Lower leg skin (tissue), 4 donors: ENCODE measurements around the gene TOMM70. TPM values are rescaled to one million over a fixed set of nuclear protein-coding genes. Genes with fewer than 3 reads are reported as not detected.

Experiments used
- DNase-seq, 2 donors: peaks; one replicate each; pipeline ENCODE4 v3.0.0-alpha.2; 2019; ENCODE audit warnings: low spot score in 2 of 2
- H3K4me3 ChIP-seq: fragments of 200-600 bp; sonication (generic); 2 replicates; pipeline ENCODE4 v1.5.1; 2017; ENCODE audit warnings: mild to moderate bottlenecking, low read depth; ENCODE audit not compliant: poor library complexity, severe bottlenecking
- POLR2A ChIP-seq, 2 donors: fragments of 450-650 bp; IDR thresholded peaks; one replicate each; pipeline ENCODE4 v1.6.1; 2016 to 2017; ENCODE audit warnings: antibody characterized with exemption in 2 of 2, mild to moderate bottlenecking in 1 of 2, moderate library complexity in 1 of 2
- WGBS, 2 donors: methylation state at CpG; one replicate each; pipeline ENCODE4 v1.1.5; 2018; 5-methylcytosine and 5-hydroxymethylcytosine counted together
- intact Hi-C: fragments of 100-400 bp; cut with DNase I; formaldehyde crosslinking; loops from one replicate; pipeline ENCODE4 v1.15.0; 2023; ENCODE audit warnings: low total_unique reads
- total RNA-seq, 4 donors: library from RNA; depleted of rRNA; stranded (reverse); fragments of >200 nt; gene quantifications; one replicate each; pipeline ENCODE4 v1.1.0, GENCODE V29; 2016
- TF ChIP-seq, protein P1 (sequence below), 3 donors: fragments of 450-650 bp; IDR thresholded peaks; one replicate each; pipeline ENCODE4 v1.5.1; 2016; ENCODE audit warnings: antibody characterized with exemption in 3 of 3, mild to moderate bottlenecking in 3 of 3, moderate library complexity in 2 of 3

The TOMM70 gene
- total RNA-seq, 4 donors from 2014 or later = 30.4 to 35.3 (median 33.5) TPM

DNA sequence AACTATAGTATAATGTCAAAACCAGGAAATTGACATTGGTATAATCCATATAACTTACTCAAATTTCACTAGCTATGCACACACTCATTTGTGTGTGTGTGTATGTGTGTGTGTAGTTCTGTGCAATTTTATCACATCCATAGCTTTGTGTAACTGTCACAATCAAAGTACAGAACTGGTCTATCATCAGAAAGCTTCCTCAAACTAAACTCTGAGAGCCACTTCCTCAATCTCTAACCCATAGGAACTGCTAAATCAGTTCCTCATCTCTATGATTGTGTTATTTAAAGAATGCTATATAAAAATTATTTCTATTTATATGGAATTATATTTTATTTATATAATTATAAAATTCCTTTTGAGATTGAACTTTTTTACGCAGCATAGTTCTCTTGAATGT lies 18.5 kb upstream of the TOMM70 start:
- no peak for DNase-seq
- H3K4me3 ChIP-seq = no peak overlapping the region
- intact Hi-C loops = no loop called here
- WGBS, 2 donors = 90 to 95% methylated on average over 1 of the region's 1 CpG
- no peak for TF ChIP-seq POLR2A (IDR thresholded peaks at IDR 0.05)
- TF ChIP-seq, protein P1, sequence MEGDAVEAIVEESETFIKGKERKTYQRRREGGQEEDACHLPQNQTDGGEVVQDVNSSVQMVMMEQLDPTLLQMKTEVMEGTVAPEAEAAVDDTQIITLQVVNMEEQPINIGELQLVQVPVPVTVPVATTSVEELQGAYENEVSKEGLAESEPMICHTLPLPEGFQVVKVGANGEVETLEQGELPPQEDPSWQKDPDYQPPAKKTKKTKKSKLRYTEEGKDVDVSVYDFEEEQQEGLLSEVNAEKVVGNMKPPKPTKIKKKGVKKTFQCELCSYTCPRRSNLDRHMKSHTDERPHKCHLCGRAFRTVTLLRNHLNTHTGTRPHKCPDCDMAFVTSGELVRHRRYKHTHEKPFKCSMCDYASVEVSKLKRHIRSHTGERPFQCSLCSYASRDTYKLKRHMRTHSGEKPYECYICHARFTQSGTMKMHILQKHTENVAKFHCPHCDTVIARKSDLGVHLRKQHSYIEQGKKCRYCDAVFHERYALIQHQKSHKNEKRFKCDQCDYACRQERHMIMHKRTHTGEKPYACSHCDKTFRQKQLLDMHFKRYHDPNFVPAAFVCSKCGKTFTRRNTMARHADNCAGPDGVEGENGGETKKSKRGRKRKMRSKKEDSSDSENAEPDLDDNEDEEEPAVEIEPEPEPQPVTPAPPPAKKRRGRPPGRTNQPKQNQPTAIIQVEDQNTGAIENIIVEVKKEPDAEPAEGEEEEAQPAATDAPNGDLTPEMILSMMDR (IDR thresholded peaks at IDR 0.05) = no peak

DNA sequence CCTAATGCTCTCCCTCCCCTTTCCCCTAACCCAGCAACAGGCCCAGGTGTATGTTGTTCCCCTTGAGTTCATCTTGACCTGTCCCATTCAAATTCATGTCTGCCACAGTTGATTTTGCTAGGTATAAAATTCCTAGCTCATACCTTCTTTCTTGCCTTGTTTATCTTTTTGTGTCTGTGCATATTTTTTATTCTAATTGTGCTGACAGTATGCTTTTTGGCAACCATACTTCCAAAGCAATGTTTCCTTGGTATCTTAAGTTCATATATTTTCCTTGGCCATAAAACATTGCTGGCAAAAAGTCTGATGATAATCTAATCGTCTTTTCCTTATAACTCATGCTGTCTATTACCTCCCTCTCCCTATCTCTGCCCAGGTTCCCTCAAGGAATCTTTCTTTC lies 16.0 kb upstream of the TOMM70 start:
- H3K4me3 ChIP-seq = no peak overlapping the region
- no peak for DNase-seq
- whole genome bisulfite sequencing, 2 donors = 57 to 63% methylated on average over 1 of the region's 1 CpG
- TF ChIP-seq, protein P1 (IDR thresholded peaks at IDR 0.05) = no peak
- TF ChIP-seq POLR2A (IDR thresholded peaks at IDR 0.05) = no peak
- intact Hi-C loops = no loop called here

DNA sequence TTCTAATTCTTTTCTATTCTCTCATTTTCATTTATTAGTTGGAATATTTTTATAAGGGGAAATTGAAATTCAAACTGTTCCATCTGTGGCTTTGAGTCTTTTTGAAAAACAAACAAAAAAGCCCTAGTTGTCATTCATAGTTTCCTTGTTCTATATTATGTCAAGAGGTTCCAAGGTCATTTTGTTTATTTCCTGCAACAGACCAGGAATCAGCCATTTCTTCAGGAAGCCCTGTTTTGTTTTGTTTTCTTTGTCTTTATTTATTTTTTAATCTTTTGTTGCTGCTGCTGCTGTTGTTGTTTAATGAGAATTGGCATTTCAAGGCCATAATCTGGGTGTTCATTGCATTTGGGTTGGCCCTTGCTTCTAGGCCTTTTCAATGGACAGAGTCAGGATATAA lies 15.3 kb upstream of the TOMM70 start:
- TF ChIP-seq, protein P1 (IDR thresholded peaks at IDR 0.05) = no peak
- TF ChIP-seq POLR2A (IDR thresholded peaks at IDR 0.05) = no peak
- intact Hi-C loops = no loop called here
- no peak overlapping the region for H3K4me3 ChIP-seq
- no peak for DNase-seq

DNA sequence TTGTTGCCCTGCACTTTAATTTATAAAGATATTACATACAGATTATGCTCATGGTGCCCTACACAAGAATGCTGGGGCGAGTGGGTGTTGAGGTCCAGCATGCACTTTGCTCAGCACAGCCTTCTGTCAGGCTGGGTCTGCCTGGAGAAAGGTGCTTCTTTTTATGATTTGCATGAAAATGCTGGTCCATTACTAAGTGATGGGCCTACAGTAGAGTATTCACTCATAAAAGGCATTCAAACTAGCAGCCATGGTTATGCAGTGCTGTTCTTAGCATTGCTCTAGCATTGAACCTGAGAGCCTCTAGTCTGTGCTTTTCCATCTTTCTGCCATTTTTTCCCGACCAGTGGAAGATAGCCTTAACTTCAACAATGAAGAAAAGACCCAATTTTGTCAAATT lies 12.7 kb upstream of the TOMM70 start:
- intact Hi-C loops = no loop called here
- WGBS, 2 donors = 90 to 97% methylated on average over 2 of the region's 2 CpGs
- TF ChIP-seq, protein P1 (IDR thresholded peaks at IDR 0.05) = no peak
- TF ChIP-seq POLR2A (IDR thresholded peaks at IDR 0.05) = no peak
- H3K4me3 ChIP-seq = no peak overlapping the region
- no peak for DNase-seq

DNA sequence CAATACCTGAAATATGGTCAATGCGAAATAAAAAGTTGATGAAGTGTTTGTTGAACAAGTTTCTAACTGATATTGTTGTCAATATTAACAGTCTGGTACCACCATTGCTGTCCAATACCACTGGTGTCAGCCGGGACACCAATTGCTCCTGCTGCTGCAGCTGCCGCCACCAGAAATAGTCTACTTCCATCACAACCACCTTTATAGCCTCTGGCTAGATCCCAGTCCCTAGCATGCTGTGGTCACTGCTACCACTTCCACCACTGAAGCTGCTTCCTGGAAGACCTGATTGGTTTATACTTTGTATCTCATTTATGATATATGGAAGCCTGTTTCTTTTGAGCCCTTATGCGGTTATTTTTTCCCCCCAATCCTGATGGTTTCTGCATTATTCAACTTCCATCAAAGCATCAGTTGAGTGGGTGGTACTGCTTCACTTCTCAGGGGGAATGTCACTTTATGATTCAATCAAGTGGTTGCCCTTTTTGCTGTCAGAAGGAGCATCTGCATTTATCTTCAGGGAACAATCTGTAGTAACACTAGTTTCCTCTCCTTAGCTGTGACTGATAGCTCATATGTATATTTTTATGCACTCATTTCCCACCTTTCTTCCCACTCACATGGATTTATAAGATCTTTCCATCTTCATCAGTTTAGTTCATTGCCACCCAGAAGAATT lies 12.2 kb upstream of the TOMM70 start:
- WGBS, 2 donors = 80 to 99% methylated on average over 4 of the region's 4 CpGs
- intact Hi-C loops = no loop called here
- DNase-seq = no peak
- TF ChIP-seq, protein P1 (IDR thresholded peaks at IDR 0.05) = no peak
- no peak for TF ChIP-seq POLR2A (IDR thresholded peaks at IDR 0.05)
- H3K4me3 ChIP-seq = no peak overlapping the region
